GM19455 (cell line): ENCODE measurements around the gene SDK1.

Experiments
- ATAC-seq: cut with Tn5 transposase; IDR thresholded peaks from one replicate; pipeline ENCODE4 v1.9.1; 2021; ENCODE audit not compliant: unreplicated experiment

SDK1 gene

GRCh38 chr7:3778345-3778744 is 477.3 kb downstream of the SDK1 start:
- no peak for ATAC-seq

GRCh38 chr7:3780016-3780415 is 479.0 kb downstream of the SDK1 start:
- no peak for ATAC-seq

DNA sequence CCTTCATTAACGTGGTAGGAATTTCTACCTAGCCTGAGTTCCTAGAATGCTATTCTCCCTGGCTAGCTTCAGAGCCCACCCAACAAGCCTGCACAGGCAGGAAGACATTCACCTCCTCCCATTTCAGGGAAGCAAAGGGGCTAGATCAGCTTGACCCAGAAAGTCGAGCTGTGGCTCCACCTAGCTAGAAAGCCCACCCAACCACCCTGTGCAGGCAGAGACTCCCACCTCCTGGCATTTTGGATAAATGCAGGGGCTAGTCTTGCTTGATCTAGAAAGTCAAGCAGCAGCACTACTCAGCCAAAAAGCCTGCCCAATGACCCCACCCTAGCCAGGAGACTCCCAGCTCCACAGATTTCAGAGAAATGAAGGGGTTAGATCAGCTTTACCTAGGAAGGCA is 479.5 kb downstream of the SDK1 start:
- no peak for ATAC-seq

GRCh38 chr7:3781607-3782006 is 480.6 kb downstream of the SDK1 start:
- ATAC-seq = no peak

GRCh38 chr7:3787717-3788264 is 486.7 kb downstream of the SDK1 start:
- ATAC-seq = no peak

- ATAC-seq = no peak
These were observed 489.8 kb downstream of the SDK1 start for GRCh38 chr7:3790803-3791202.

GRCh38 chr7:3791327-3791726 is 490.3 kb downstream of the SDK1 start:
- no peak for ATAC-seq

GRCh38 chr7:3795141-3795540 is 494.1 kb downstream of the SDK1 start:
- ATAC-seq = no peak

DNA sequence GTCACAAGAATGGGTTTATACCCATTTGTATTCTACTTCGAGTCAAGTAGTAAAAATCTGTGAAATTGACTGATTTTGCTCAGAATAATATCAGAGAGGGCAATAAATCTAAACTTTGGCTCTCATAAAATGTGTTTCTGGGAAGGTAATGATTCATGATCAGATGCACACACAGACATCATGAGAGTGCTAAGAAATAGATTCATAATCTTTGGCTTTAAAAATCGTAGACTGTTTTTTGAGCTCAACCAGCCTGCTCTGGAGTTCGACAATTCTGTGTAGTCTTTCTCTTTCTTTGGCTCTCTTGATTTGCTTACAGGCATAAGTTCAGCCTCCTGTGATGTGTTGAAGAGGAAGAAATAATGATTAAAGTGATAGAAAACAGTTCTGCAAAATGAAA is 494.7 kb downstream of the SDK1 start:
- ATAC-seq = no peak

DNA sequence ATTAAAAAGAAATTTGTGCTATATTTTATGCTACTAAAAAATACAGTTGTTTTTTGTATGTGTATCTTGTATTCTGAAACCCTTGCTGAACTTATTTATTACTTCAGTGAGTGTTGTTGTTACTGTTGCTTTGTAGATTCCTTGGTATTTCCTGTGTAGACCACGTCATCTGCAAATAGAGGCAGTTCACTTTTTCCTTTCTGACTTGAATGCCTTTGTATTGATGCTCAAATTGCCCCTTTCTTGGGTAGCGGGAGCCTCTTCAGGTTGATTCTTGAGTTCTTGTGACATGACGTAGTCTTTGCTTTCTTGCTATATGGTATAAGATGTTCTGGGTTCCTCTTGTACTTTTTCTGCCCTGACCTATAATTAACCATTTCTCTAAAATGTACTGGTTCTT is 504.1 kb downstream of the SDK1 start:
- no peak for ATAC-seq

DNA sequence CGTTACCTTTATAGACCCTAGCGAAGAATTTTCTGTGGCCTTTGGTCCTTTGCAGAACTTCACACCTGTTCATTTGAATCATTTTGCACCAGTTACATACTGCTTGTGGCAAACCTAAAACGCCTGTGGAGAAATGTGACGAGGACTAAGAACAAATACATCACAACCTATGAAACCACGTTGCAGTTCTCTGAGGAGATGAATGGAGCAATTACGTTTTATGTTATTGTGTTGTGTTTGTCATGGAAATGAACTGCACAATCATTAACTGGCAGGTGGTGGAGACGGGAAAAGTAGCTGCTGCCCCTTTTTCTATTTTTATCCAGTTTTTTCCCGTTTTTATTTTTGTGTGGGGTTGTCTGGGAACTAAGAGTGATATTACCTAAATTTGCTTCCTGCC is 505.5 kb downstream of the SDK1 start:
- ATAC-seq = no peak

GRCh38 chr7:3807824-3808223 is 506.8 kb downstream of the SDK1 start:
- ATAC-seq = no peak

GRCh38 chr7:3821488-3821887 is 520.4 kb downstream of the SDK1 start:
- ATAC-seq = no peak

GRCh38 chr7:3825491-3825890 is 524.4 kb downstream of the SDK1 start:
- no peak for ATAC-seq

DNA sequence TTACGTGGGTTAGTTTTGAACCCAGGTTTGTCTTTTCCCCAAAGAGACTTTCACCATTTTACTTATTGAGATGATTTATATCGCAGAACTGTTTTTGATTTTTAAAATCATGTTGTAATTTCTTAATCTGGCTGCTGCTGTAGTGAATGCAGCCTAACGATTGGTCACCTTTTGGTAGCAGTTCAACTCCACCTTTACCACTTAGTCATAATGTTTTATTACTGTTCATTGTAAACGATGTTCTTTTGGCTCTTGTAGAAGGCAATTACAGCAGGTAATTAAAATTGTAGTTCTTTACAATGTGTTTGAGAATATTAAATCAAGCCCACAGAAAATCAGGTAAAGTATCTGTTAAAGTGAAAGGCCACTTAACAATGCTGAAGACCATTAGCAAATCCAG is 531.1 kb downstream of the SDK1 start:
- no peak for ATAC-seq

DNA sequence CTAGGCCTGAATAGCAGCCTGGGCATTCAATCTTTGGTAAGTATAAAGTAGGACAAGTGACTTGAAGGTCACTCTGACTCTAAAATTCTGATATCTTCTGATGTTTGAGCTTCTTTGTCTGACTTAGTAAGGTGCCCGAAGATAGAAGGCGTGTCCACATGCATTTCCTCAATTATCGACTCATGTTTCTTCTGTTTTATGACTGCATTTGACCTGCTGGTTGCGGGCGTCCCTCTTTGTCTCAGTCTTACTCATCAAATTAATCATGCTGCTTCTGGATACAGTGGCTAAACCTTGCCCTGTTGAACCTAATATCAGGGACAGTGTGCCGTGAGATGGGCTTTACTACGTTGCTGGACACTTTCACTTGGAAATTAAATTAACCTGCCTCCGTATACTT is 534.1 kb downstream of the SDK1 start:
- no peak for ATAC-seq

GRCh38 chr7:3836855-3837254 is 535.8 kb downstream of the SDK1 start:
- ATAC-seq = no peak

DNA sequence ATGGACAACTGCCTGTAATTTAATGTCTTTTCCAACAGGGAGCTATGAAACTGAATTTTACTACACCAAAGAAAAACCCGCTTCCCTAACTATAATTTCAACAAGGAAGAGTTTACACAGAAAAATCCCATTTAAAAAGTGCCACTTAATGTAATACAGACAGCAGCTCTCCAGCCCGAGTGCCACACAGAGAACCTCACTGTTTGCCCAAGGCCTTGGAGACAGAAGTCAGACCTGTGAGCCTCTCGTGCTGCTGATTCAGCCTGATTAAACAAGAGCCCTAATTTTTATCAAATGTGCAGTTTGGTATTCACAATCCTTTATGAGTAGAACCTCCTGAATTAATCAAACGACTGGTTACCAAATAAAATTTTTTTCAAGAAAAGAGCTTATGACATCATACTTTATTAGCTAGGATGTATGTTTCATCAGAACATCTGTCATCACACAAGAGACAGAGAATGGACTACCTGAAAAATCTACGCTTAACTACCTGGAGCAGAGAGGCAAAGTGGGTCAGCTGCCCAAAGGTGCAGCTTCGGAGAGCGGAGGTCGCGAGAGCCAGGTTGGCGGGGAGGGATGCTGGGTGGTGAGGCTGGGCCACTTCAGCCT is 543.6 kb downstream of the SDK1 start:
- ATAC-seq = no peak

DNA sequence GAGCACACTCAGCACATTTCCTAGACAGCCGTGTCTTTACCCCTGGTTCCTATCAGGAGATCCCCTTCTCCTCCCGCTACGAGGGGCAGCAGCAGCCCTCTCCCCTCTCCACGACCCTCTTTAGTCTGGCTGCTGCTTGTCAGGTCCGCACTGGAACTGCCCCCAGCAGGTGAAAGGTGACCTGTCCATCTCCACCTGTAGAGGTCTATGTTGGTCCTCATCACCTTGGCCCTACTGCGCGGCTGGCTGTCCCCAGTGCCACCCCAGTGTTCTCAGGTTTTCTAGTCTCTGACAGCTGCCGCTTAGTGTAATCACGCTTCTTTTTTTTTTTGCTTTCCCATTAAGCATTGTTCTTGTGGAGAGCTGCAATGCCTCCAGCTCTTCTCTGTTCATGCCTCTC is 545.7 kb downstream of the SDK1 start:
- ATAC-seq = no peak

GRCh38 chr7:3847336-3847735 is 546.3 kb downstream of the SDK1 start:
- no peak for ATAC-seq

DNA sequence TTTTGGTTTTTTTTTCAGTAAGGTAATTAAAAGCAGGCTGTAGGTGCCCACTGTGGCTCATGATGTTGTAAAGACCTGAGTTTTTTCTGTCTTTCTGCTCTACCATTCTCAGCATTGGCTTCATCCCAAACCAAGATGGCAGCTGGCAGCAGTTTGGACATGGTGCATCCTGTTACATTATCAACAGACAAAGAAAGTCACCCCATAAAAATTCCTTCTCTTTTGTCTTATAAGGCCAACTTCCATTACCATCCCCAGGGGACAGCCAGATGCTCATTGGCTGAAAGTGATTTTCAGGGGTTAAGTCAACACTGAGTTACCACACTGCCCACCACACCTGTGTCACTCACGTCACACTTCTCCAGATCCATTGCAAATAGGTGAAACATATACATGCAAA is 558.4 kb downstream of the SDK1 start:
- no peak for ATAC-seq

- ATAC-seq = no peak
These were observed 559.9 kb downstream of the SDK1 start for GRCh38 chr7:3860932-3861331.

GRCh38 chr7:3861386-3861785 is 560.3 kb downstream of the SDK1 start:
- ATAC-seq = no peak
